Upper lobe of left lung (tissue), 4 donors: ENCODE results near the gene GGT7.
"Not testable (repeated sequence)": the region's sequence is repeated elsewhere in the genome, so short reads cannot be mapped to it uniquely, and the experiment has no call there.

Source experiments
- EP300 ChIP-seq, 4 donors: sonication (generic); formaldehyde crosslinking; IDR thresholded peaks; one replicate each; pipeline ENCODE4 v1.5.1; 2017; ENCODE audit warnings: antibody characterized with exemption in 4 of 4, control low read depth in 2 of 4
- POLR2A ChIP-seq, 4 donors: fragments of 450-650 bp; IDR thresholded peaks; one replicate each; pipeline ENCODE4 v1.5.1; 2016 to 2017; ENCODE audit warnings: antibody characterized with exemption in 4 of 4, mild to moderate bottlenecking in 2 of 4
- POLR2AphosphoS5 ChIP-seq, 2 donors: sonication (generic); formaldehyde crosslinking; IDR thresholded peaks; one replicate each; pipeline ENCODE4 v1.5.1; 2017; ENCODE audit warnings: antibody characterized with exemption in 2 of 2
- TF ChIP-seq, protein P1 (sequence below), 6 experiments: fragments of 450-650 bp in 4 of 6; fragments of 200-600 bp in 2 of 6; sonication (generic) in 2 of 6; IDR thresholded peaks; one replicate each; pipeline ENCODE4 v1.5.1; 2016 to 2019; ENCODE audit warnings: antibody characterized with exemption in 6 of 6

DNA sequence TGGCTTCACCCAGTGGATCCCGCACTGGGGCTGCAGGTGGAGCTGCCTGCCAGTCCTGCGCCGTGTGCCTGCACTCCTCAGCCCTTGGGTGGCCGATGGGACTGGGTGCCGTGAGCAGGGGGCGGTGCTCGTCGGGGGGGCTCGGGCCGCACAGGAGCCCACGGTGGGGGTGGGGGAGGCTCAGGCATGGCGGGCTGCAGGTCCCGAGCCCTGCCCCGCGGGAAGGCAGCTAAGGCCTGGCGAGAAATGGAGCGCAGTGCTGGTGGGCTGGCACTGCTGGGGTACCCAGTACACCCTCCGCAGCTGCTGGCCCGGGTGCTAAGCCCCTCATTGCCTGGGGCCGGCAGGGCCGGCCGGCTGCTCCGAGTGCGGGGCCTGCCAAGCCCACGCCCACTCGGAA, 26.1 kb upstream of the GGT7 start:
- not testable (repeated sequence) for TF ChIP-seq POLR2A, EP300, POLR2AphosphoS5 (IDR thresholded peaks at IDR 0.05)
- TF ChIP-seq, protein P1, sequence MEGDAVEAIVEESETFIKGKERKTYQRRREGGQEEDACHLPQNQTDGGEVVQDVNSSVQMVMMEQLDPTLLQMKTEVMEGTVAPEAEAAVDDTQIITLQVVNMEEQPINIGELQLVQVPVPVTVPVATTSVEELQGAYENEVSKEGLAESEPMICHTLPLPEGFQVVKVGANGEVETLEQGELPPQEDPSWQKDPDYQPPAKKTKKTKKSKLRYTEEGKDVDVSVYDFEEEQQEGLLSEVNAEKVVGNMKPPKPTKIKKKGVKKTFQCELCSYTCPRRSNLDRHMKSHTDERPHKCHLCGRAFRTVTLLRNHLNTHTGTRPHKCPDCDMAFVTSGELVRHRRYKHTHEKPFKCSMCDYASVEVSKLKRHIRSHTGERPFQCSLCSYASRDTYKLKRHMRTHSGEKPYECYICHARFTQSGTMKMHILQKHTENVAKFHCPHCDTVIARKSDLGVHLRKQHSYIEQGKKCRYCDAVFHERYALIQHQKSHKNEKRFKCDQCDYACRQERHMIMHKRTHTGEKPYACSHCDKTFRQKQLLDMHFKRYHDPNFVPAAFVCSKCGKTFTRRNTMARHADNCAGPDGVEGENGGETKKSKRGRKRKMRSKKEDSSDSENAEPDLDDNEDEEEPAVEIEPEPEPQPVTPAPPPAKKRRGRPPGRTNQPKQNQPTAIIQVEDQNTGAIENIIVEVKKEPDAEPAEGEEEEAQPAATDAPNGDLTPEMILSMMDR (IDR thresholded peaks at IDR 0.05) = not testable (repeated sequence)
